ENCODE measurements around the gene IQSEC3.

The IQSEC3 gene

GRCh38 chr12:223841-224240 is 157.3 kb downstream of the IQSEC3 start:
- DNase-seq, result no peak

GRCh38 chr12:224330-224729 is 157.8 kb downstream of the IQSEC3 start:
- DNase-seq, result no peak

GRCh38 chr12:225012-225411 is 158.4 kb downstream of the IQSEC3 start:
- no peak for DNase-seq

- no peak for DNase-seq
Observed at GRCh38 chr12:226401-226800, 159.8 kb downstream of the IQSEC3 start.

DNA sequence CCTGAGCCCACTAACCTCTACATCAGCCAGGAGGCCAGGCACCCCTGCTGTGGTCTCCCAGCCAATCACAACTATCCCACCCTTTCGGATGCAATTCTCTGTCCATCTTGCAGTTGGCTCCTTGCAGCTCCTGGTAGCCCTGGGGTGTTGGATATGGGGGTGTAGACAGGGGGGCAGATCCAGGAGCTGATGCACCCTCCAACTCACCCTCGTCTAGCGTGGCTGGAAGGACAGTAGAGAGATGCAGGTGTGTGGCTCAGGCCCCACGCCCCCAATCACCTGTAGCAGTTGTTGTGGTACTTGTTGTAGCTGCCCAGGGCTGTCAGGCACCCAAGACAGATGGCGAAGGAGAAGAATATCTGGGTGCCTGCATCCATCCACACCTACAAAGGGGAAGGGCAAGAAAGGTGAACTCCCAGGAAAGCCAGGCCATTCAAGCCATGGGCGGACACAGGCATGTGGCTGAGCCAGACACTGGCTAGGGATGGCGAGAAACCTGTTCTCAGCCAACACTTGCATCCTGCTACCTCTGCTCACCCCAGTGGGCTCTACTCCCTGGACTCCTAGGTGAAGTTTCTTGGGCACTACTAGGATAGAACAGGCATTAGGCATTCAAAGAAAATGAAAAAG is 160.8 kb downstream of the IQSEC3 start:
- DNase-seq, result no peak

All from NCI-H1092 (cell line).